AG04450 (cell line): ENCODE results near the gene PSME2. TPM values are rescaled to one million over a fixed set of nuclear protein-coding genes. Genes with fewer than 3 reads are reported as not detected.

Source experiments
- CTCF ChIA-PET: fragments of 300-600, 350-600 bp; formaldehyde crosslinking; extraction: SDS; loops from one replicate; lab custom pipeline; 2022; ENCODE audit warnings: antibody characterized with exemption, inconsistent platforms; lab: Charles Lee
- POLR2A ChIA-PET: fragments of 350-600 bp; formaldehyde crosslinking; extraction: SDS; loops from one replicate; lab custom pipeline; 2021; ENCODE audit warnings: antibody characterized with exemption, inconsistent platforms; lab: Yijun Ruan, JAX
- DNase-seq: peaks from one replicate; pipeline ENCODE4 v3.0.0-alpha.2; 2011; ENCODE audit warnings: low read depth, low spot score
- H3K27ac ChIP-seq: one replicate; pipeline ENCODE4 v1.5.1; 2012; ENCODE audit warnings: low read depth, low read length, control low read depth
- H3K27me3 ChIP-seq: one replicate; pipeline ENCODE4 v1.6.0; 2012; ENCODE audit warnings: low read length; ENCODE audit not compliant: control insufficient read depth, insufficient read depth
- H3K4me3 ChIP-seq: 2 replicates; pipeline ENCODE4 v1.5.1; 2011; ENCODE audit warnings: mild to moderate bottlenecking, low read depth, low read length, control low read depth
- H3K9me3 ChIP-seq: 2 replicates; pipeline ENCODE4 v1.5.1; 2012; ENCODE audit warnings: low read length; ENCODE audit not compliant: control insufficient read depth, insufficient read depth
- polyA plus RNA-seq: library from polyadenylated mRNA; depleted of rRNA; stranded (reverse); fragments of >200 nt; gene quantifications from 2 replicates; pipeline ENCODE4 v1.2.3, GENCODE V29; 2011
- TF ChIP-seq, protein P1 (sequence below): IDR thresholded peaks from 2 replicates; pipeline ENCODE4 v1.5.1; 2011; ENCODE audit warnings: low read depth, low read length, control low read depth, inconsistent platforms

PSME2 gene
- polyA plus RNA-seq, 1 experiment, result 191 TPM

DNA sequence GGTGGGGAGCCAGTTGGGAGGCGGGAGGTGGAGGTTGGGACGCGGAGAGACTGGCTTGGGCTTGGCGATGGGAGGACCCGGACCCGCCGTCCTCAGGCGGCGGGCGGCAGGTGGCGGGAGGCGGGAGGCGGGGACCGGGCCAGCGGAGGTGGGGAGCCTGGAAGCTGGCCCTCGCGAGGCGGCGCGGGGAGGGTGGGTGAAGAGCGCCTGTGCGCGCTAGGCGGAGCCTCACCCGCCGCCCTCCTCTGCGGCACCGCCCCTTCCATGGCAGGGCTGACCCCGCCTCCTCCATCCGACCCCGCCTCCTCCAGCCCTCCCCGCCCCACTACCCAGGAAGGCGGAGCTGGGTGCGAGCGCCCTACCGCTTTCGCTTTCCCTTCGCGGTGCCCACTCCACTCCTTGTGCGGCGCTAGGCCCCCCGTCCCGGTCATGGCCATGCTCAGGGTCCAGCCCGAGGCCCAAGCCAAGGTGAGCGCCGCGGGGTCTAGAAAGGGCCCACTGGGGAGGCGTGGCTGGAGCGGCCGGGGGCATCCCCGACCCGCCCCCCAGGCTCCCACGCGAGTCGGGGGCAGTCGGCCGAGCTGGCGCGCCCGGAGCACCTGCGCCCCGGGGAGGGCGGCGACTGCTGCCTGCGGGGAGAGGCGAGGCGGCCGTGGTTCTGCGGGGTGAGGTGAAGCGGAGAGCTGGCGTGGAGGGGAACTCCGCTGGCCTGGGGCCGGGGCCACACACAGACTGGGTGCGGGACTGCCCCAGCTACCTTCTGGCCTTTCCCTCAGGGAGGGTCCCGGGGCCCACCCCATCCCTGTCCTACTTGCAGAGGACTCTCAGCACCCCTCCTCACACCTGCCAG is 10.4 kb downstream of the PSME2 start, which contains the start of gene PSME1:
TSS of gene PSME1 (plus strand) at position 361 of the 850 bp plus-strand sequence. CDS start at position 430, 69 bp downstream.
- Histone ChIP-seq H3K27me3 (no peaks in the 10 kb centered on the region), H3K27ac (no peak within 1 kb of the TSS), H3K4me3 (peak within 1 kb of the TSS; percentile 80), H3K9me3 (no peaks in the 10 kb centered on the region)
- DNase-seq, result peak; percentile 59
- TF ChIP-seq, protein P1, sequence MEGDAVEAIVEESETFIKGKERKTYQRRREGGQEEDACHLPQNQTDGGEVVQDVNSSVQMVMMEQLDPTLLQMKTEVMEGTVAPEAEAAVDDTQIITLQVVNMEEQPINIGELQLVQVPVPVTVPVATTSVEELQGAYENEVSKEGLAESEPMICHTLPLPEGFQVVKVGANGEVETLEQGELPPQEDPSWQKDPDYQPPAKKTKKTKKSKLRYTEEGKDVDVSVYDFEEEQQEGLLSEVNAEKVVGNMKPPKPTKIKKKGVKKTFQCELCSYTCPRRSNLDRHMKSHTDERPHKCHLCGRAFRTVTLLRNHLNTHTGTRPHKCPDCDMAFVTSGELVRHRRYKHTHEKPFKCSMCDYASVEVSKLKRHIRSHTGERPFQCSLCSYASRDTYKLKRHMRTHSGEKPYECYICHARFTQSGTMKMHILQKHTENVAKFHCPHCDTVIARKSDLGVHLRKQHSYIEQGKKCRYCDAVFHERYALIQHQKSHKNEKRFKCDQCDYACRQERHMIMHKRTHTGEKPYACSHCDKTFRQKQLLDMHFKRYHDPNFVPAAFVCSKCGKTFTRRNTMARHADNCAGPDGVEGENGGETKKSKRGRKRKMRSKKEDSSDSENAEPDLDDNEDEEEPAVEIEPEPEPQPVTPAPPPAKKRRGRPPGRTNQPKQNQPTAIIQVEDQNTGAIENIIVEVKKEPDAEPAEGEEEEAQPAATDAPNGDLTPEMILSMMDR, result no peak
- ChIA-PET CTCF (interaction anchor here (0.6 to 2.4 kb wide), 4 partner anchors 21 to 125 kb away, joined by 3 to 11 read pairs (median 4); partner anchors contain the start of gene IRF9), POLR2A (interaction anchor here (0.5 to 1.7 kb wide), 6 partner anchors 10 to 77 kb away, joined by 3 to 12 read pairs (median 4); partner anchors contain the start of genes CHMP4A, DCAF11, IRF9 and NRL)

GRCh38 chr14:24135584-24135833 is 10.9 kb downstream of the PSME2 start:
- Histone ChIP-seq H3K4me3 (peak overlapping the region; percentile 80), H3K9me3 (no peaks in the 10 kb centered on the region), H3K27ac (no peak overlapping the region), H3K27me3 (no peaks in the 10 kb centered on the region)
- POLR2A ChIA-PET, result interaction anchor here (0.5 to 1.7 kb wide), 4 partner anchors 21 to 78 kb away, joined by 3 to 12 read pairs (median 4); partner anchors contain the start of genes CHMP4A, DCAF11, IRF9 and NRL
- DNase-seq, result no peak
- CTCF ChIA-PET, result interaction anchor here (0.6 to 2.4 kb wide), 4 partner anchors 20 to 124 kb away, joined by 3 to 11 read pairs (median 4); partner anchors contain the start of gene IRF9
- TF ChIP-seq, protein P1, result no peak

DNA sequence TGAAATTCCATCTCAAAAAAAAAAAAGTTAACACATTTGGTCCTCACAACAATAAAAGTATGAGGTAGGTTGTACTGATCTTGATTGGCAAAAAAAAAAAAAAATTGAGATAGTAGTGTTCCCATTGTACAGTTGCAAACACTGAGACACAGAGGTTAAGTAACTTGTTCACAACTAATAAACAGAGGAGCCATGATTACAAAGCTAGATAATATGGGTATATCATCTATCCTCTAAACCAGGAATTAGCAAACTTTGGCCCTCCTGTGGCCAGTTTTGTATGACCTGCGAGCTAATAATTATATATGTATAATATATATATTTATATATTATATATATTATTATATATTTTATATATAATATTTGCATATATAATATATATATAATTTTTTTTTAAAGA is 12.7 kb downstream of the PSME2 start:
- ChIA-PET CTCF (interaction anchor here (0.5 to 0.9 kb wide), 2 partner anchors 28 to 95 kb away, joined by 3 to 9 read pairs; partner anchors contain the start of gene IRF9), POLR2A (interaction anchor here (0.7 kb wide), 1 partner anchor 13 kb away, joined by 4 read pairs; the partner anchor contains the start of gene PSME2)

GRCh38 chr14:24132976-24133375 is 13.4 kb downstream of the PSME2 start:
- TF ChIP-seq, protein P1, result no peak
- DNase-seq, result no peak
- H3K4me3 ChIP-seq, result no peak overlapping the region
- H3K27ac ChIP-seq, result no peak overlapping the region
- POLR2A ChIA-PET, result interaction anchor here (0.7 kb wide), 1 partner anchor 13 kb away, joined by 4 read pairs; the partner anchor contains the start of gene PSME2
- H3K9me3 ChIP-seq, result no peaks in the 10 kb centered on the region
- CTCF ChIA-PET, result interaction anchor here (0.9 kb wide), 1 partner anchor 28 kb away, joined by 9 read pairs; the partner anchor contains the start of gene IRF9
- H3K27me3 ChIP-seq, result no peaks in the 10 kb centered on the region

More for the DNA sequence above, 12.7 kb downstream of the PSME2 start:
- Histone ChIP-seq H3K4me3 (no peak overlapping the region), H3K27ac (no peak overlapping the region), H3K27me3 (no peaks in the 10 kb centered on the region), H3K9me3 (no peaks in the 10 kb centered on the region)
- DNase-seq, result no peak
- TF ChIP-seq, protein P1, result no peak
